NCI-H345 treated with DMSO at 0.1 percent for 48 hours (cell line): ENCODE results near the gene TUBAL3.
"Not testable (repeated sequence)": the region's sequence is repeated elsewhere in the genome, so short reads cannot be mapped to it uniquely, and the experiment has no call there.

Source experiments
- DNase-seq: peaks from one replicate; lab custom pipeline; 2025; ENCODE audit not compliant: unreplicated experiment; lab: John Stamatoyannopoulos, UW

Gene TUBAL3

GRCh38 chr10:5381187-5381586 is 23.4 kb downstream of the TUBAL3 start:
- DNase-seq, result no peak

- not testable (repeated sequence) for DNase-seq
These were observed 24.2 kb downstream of the TUBAL3 start for GRCh38 chr10:5380395-5380794.

GRCh38 chr10:5379202-5379601 is 25.4 kb downstream of the TUBAL3 start:
- not testable (repeated sequence) for DNase-seq

GRCh38 chr10:5376450-5376849 is 28.2 kb downstream of the TUBAL3 start:
- no peak for DNase-seq

GRCh38 chr10:5373891-5374611 is 30.6 kb downstream of the TUBAL3 start:
- DNase-seq, result no peak

GRCh38 chr10:5373307-5373706 is 31.3 kb downstream of the TUBAL3 start:
- no peak for DNase-seq

- no peak for DNase-seq
These were observed 33.9 kb downstream of the TUBAL3 start for GRCh38 chr10:5370493-5371352.

- DNase-seq, result no peak
These were observed 35.1 kb downstream of the TUBAL3 start for GRCh38 chr10:5369362-5370158.

- DNase-seq, result no peak
These were observed 38.7 kb downstream of the TUBAL3 start for GRCh38 chr10:5365928-5366327.

GRCh38 chr10:5364890-5365338 is 39.7 kb downstream of the TUBAL3 start, which contains the start of gene UCN3:
UCN3 (plus strand) TSS chr10:5364966; CDS start chr10:5373721, 8,755 bp downstream.
- DNase-seq, result peak; percentile 7

- DNase-seq, result no peak
These were observed 40.3 kb downstream of the TUBAL3 start for GRCh38 chr10:5364374-5364773.

GRCh38 chr10:5362873-5363272 is 41.8 kb downstream of the TUBAL3 start:
- DNase-seq, result no peak

- no peak for DNase-seq
These were observed 42.7 kb downstream of the TUBAL3 start for GRCh38 chr10:5361966-5362365.

- DNase-seq, result no peak
These were observed 44.2 kb downstream of the TUBAL3 start for GRCh38 chr10:5360318-5360915.

GRCh38 chr10:5356302-5356763 is 48.3 kb downstream of the TUBAL3 start:
- DNase-seq, result no peak

- DNase-seq, result no peak
These were observed 48.9 kb downstream of the TUBAL3 start for GRCh38 chr10:5355594-5356301.

- DNase-seq, result no peak
These were observed 50.6 kb downstream of the TUBAL3 start for GRCh38 chr10:5354068-5354467.

GRCh38 chr10:5349362-5349761 is 55.3 kb downstream of the TUBAL3 start:
- no peak for DNase-seq

- DNase-seq, result no peak
These were observed 57.7 kb downstream of the TUBAL3 start for GRCh38 chr10:5346881-5347280.

GRCh38 chr10:5344746-5345145 is 59.9 kb downstream of the TUBAL3 start:
- no peak for DNase-seq
